HG02840 (cell line): ENCODE measurements around the gene ZPBP2.

ENCODE experiments used
- ATAC-seq: cut with Tn5 transposase; IDR thresholded peaks from one replicate; pipeline ENCODE4 v1.9.1; 2021; ENCODE audit warnings: mild to moderate bottlenecking, moderate library complexity, moderate number of reproducible peaks; ENCODE audit not compliant: unreplicated experiment, low FRiP score

The ZPBP2 gene

DNA sequence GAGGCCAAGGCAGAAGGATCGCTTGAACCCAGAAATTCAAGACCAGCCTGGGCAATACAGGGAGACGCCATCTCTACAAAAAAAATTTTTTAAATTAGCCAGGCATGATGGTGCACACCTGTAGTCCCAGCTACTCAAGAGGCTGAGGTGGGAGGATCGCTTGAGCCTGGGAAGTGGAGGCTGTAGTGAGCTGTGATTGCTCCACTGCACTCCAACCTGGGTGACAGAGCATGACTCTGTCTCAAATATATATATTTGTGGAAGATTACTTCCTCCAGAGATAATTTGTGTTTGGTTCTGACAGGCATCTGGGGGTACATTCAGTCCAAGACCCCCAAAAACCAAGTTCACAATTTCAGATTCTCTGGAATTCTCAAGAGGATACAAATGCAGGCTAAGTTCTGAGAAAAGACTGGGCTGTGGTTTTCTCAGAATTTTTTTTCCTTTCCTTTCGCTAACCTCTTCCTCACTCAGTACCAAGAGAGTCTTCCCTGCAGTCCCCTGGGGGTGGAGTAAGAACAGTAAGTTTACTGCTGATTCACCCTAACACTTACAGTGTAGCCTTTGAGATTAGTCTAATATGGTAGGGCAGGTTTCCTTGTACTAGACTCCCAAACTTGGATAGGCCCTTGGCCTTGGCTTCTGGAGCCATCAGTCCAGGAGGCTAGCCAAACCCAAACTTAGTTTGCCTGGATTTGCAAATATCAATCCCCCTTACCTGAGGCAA lies 35.3 kb downstream of the ZPBP2 start:
- ATAC-seq: no peak

DNA sequence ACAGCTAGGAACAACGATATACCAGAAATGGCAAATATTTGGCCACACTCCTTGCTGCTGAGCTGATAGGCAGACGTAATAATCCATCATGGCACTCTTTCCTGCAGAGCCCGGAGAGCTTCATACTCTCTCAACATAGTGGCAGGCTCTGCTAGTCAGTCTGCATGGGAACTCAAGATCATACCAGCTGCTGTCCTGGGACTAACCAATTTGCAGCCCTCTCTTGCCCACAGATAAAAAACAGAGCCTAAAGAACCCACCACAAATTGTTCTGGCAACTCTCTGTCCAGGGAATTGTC lies 36.9 kb downstream of the ZPBP2 start:
- no peak for ATAC-seq

GRCh38 chr17:39908789-39909352 lies 40.9 kb downstream of the ZPBP2 start:
- no peak for ATAC-seq

DNA sequence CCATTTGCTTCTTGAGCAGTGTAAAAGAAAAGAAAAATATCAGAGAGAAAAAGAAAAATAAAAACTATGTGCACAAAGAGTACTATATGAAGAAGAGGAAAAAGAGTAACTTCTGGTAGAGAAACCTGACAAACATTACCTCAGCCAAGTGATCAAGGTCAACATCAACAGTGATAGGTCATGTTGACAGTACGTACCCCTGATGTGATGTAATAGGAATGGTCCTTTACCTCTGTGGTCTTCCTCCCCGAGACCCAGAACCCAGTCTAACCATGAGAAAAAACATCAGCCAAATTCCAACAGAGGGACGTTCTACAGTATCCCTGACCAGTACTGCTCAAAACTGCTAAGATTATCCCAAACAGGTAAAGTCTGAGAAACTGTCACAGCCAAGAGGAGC lies 46.0 kb downstream of the ZPBP2 start:
- ATAC-seq: no peak

- ATAC-seq: no peak
These were observed 47.6 kb downstream of the ZPBP2 start for GRCh38 chr17:39915559-39915958.

GRCh38 chr17:39916918-39917317 lies 48.9 kb downstream of the ZPBP2 start:
- ATAC-seq: no peak

- no peak for ATAC-seq
These were observed 51.2 kb downstream of the ZPBP2 start for GRCh38 chr17:39919087-39919683.

DNA sequence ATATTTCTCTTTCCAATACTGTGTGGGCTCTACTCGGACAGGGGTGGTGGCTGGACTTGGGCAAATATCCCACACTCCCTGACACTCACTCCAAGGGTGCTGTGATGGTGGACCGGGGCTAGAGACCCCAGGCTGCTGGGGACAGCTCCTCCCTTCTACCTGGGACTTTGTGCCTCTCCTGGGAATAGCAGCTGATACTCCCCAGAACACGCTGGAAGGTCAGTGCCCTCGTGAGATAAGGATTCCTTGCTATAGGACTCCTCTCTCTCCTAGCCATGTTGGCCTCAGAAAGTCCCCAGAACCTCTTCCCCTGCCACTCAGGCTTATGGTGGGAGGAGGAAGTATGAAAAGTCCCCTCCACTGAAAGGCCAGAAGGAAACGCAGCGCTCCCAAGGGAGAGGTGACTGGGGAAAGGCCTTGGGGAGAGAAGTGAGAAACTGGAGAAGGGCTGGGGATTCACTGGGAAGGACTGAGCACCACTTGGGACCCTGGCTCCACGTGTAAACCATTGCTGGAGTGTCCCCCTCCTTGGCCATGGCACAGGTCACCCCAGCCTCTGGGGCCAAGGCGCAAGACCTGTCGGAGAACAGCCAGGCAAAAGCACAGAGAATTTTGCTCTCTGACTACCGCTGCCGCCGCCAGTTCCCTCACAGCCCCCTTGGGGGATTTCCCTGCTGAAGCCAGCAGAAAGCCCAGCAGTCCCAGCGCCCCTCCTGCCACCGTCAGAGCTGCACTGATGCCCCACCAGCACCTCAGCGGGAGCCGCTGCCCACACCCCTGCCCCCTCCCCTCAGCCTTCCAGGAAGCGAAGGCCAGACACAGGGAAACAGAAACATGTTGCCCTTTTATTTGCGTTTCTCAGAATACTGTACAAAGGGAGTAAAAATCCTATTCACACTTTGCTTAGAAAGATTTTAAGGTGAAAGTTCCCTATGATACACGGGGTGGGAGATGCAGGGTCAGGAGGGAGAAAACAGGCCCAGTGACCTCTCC lies 52.5 kb downstream of the ZPBP2 start:
- ATAC-seq: no peak

DNA sequence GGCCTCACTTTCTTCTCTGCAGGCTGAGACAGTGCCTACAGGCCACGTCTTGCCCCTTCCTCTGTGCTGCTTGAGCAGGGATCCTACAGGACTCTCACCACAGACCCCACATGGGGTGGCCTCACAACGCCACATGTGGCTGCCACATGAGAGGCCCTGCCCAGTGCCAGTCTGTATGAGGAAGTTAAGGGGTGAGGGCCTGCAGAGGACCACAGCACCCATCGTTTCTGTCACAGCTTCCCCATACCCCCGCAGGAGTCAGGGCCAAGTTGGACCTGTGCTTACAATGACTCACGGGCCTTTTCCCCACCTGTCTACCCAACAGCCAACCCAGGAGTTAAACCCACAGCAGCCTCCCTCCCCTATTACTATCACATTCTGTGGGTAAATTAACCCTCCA lies 53.3 kb downstream of the ZPBP2 start:
- no peak for ATAC-seq

- no peak for ATAC-seq
These were observed 54.0 kb downstream of the ZPBP2 start for GRCh38 chr17:39922006-39922405.

GRCh38 chr17:39923230-39923629 lies 55.2 kb downstream of the ZPBP2 start:
- no peak for ATAC-seq

GRCh38 chr17:39923836-39924690 lies 56.1 kb downstream of the ZPBP2 start:
- no peak for ATAC-seq

- no peak for ATAC-seq
These were observed 56.7 kb downstream of the ZPBP2 start for GRCh38 chr17:39924691-39925055.

DNA sequence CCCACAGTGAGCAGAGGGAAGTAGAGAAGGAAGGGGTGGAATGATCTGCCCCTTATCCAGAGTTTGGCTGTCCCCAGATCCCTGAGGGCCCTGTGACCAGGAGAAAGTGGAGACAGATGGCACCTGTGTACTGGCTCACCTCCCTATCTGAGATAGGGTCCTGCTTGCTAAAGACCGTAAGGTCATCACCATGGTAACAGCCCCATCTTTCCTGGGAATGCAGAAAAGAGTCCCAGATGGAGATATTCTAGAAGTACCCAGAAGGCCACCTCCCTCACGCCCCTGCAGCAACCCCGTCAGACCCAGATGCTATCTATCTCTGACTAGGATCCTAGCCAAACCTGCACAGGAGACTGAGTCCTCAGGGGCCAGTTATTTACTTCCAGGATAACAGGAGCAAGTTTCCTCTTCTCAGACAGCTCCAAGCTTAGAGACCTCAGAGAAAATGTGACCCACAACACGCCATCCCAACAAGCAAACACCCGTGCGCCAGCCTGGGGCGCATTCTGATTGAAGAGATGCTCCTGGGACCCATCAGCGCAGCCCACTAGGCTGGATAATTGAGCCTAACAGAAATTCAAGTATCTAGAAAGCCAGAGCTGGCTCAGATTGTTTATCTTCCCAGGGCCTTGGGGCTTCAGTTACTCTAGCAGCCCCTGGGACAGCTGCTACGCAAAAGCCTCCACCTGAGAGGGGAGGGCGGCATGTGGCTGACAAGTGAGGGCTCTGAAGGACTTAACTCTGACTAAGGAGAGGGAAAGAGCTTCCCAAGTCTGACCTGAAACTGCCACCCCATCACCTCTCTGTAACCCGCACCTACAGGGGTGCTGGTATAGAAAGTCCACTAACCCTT lies 57.5 kb downstream of the ZPBP2 start:
- ATAC-seq: no peak

DNA sequence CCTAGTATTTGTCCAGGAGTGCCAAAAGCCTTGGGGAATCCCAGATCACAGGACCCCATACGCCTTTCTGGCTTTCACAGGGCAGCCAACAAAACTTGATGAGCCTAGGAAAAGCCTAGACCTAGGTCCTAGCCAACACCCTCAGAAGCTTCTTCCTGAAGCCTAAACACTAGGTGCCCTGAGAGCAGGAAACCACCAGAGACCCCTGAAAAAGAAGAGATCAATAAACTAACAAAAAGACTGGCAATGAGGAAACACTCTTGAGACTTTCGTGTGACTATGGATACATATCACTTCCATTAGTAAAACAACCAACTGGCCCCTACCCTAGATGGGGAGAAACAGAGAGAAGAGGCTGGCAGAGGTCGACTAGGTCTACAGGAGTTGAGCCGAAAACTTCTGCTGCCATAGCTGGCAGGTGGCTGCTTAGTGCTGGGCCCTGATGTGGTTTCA lies 58.2 kb downstream of the ZPBP2 start:
- ATAC-seq: no peak

DNA sequence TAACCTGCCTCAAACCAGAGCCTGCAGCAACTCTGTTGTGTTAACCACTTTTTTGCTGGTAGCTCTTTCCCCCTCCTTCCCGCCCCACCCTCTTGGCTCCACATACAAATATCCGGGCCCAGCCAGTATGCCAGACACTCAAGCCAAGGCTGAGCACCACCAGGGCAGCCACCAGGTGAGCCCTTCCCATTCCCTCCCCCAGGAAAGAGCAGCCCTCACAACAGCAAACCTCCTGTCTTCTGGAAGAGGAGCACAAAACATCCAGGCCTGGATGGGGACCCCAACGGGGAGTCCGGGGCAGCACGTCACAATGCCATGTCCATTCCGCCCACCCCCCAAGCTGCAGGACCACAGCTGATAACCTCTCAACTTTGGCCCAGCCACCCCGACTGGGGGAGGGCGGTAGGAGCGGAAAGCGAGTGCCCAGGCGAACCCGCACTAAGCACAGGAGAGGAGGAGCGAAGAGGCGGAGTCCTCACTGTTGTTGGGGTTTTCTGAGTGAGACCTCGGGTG lies 58.6 kb downstream of the ZPBP2 start:
- no peak for ATAC-seq
